ENCODE data around the gene FHOD3.

FHOD3 gene

GRCh38 chr18:36652503-36652902 lies 355.0 kb downstream of the FHOD3 start:
- DNase-seq (ENCODE audit: low spot score), result no peak
- in situ Hi-C loops (cut with MboI; ENCODE audit: low pct_unique_long_range_greater_than_20kb, low sequenced_read_pairs, unreplicated experiment), result no loop called here
- TF ChIP-seq CTCF (IDR thresholded peaks at IDR 0.05; ENCODE audit: extremely low read depth, insufficient read depth, missing control alignments), result no peak

- no peak for TF ChIP-seq CTCF (IDR thresholded peaks at IDR 0.05; ENCODE audit: extremely low read depth, insufficient read depth, missing control alignments)
- in situ Hi-C loops (cut with MboI; ENCODE audit: low pct_unique_long_range_greater_than_20kb, low sequenced_read_pairs, unreplicated experiment), result no loop called here
Measured at GRCh38 chr18:36653141-36653869, 355.8 kb downstream of the FHOD3 start.

GRCh38 chr18:36653870-36654269 lies 356.4 kb downstream of the FHOD3 start:
- TF ChIP-seq CTCF (IDR thresholded peaks at IDR 0.05; ENCODE audit: extremely low read depth, insufficient read depth, missing control alignments), result no peak
- in situ Hi-C loops (cut with MboI; ENCODE audit: low pct_unique_long_range_greater_than_20kb, low sequenced_read_pairs, unreplicated experiment), result no loop called here
- DNase-seq (ENCODE audit: low spot score), result no peak

More at GRCh38 chr18:36653141-36653869, 355.8 kb downstream of the FHOD3 start:
- no peak for DNase-seq (ENCODE audit: low spot score)

GRCh38 chr18:36655074-36655473 lies 357.6 kb downstream of the FHOD3 start:
- no peak for TF ChIP-seq CTCF (IDR thresholded peaks at IDR 0.05; ENCODE audit: extremely low read depth, insufficient read depth, missing control alignments)
- no peak for DNase-seq (ENCODE audit: low spot score)
- in situ Hi-C loops (cut with MboI; ENCODE audit: low pct_unique_long_range_greater_than_20kb, low sequenced_read_pairs, unreplicated experiment), result no loop called here

- in situ Hi-C loops (cut with MboI; ENCODE audit: low pct_unique_long_range_greater_than_20kb, low sequenced_read_pairs, unreplicated experiment), result no loop called here
- DNase-seq (ENCODE audit: low spot score), result no peak
- TF ChIP-seq CTCF (IDR thresholded peaks at IDR 0.05; ENCODE audit: extremely low read depth, insufficient read depth, missing control alignments), result no peak
Measured at GRCh38 chr18:36655930-36656329, 358.4 kb downstream of the FHOD3 start.

- in situ Hi-C loops (cut with MboI; ENCODE audit: low pct_unique_long_range_greater_than_20kb, low sequenced_read_pairs, unreplicated experiment), result no loop called here
- TF ChIP-seq CTCF (IDR thresholded peaks at IDR 0.05; ENCODE audit: extremely low read depth, insufficient read depth, missing control alignments), result no peak
- no peak for DNase-seq (ENCODE audit: low spot score)
Measured at GRCh38 chr18:36658611-36659010, 361.1 kb downstream of the FHOD3 start.
